GM18520 (cell line): ENCODE results near the gene SC5D.
A peak's percentile ranks its signal among the peaks of the same experiment; 100 is the strongest.

Source experiments
- ATAC-seq: cut with Tn5 transposase; IDR thresholded peaks from one replicate; pipeline ENCODE4 v1.9.1; 2021; ENCODE audit not compliant: unreplicated experiment

The SC5D gene

GRCh38 chr11:121292495-121293287 is at the start of gene SC5D:
SC5D (plus strand) TSS chr11:121292771; CDS start chr11:121303376, 10,605 bp downstream.
- ATAC-seq, result peak; percentile 97

- no peak for ATAC-seq
These were observed 47.7 kb upstream of the SC5D start for GRCh38 chr11:121244884-121245283.

GRCh38 chr11:121246021-121246768 is 46.4 kb upstream of the SC5D start:
- no peak for ATAC-seq

- ATAC-seq, result no peak
These were observed 45.9 kb upstream of the SC5D start for GRCh38 chr11:121246769-121247035.

GRCh38 chr11:121248496-121248895 is 44.1 kb upstream of the SC5D start:
- ATAC-seq, result no peak

- no peak for ATAC-seq
These were observed 43.4 kb upstream of the SC5D start for GRCh38 chr11:121249039-121249663.

GRCh38 chr11:121250843-121251242 is 41.7 kb upstream of the SC5D start:
- ATAC-seq, result no peak

GRCh38 chr11:121253951-121254350 is 38.6 kb upstream of the SC5D start:
- ATAC-seq, result no peak

GRCh38 chr11:121254756-121255155 is 37.8 kb upstream of the SC5D start:
- ATAC-seq, result no peak

- no peak for ATAC-seq
These were observed 37.0 kb upstream of the SC5D start for GRCh38 chr11:121255473-121256125.

GRCh38 chr11:121257289-121257688 is 35.3 kb upstream of the SC5D start:
- no peak for ATAC-seq

- ATAC-seq, result no peak
These were observed 34.6 kb upstream of the SC5D start for GRCh38 chr11:121257976-121258375.

- no peak for ATAC-seq
These were observed 27.0 kb upstream of the SC5D start for GRCh38 chr11:121265586-121265985.

GRCh38 chr11:121268581-121268980 is 24.0 kb upstream of the SC5D start:
- ATAC-seq, result no peak

- ATAC-seq, result no peak
These were observed 22.4 kb upstream of the SC5D start for GRCh38 chr11:121270001-121270678.

GRCh38 chr11:121274332-121274991 is 18.1 kb upstream of the SC5D start:
- no peak for ATAC-seq

GRCh38 chr11:121281698-121282097 is 10.9 kb upstream of the SC5D start:
- no peak for ATAC-seq

- ATAC-seq, result no peak
These were observed 10.2 kb upstream of the SC5D start for GRCh38 chr11:121282386-121282785.

- ATAC-seq, result no peak
These were observed 9.6 kb upstream of the SC5D start for GRCh38 chr11:121282886-121283502.

GRCh38 chr11:121291319-121291718 is 1.3 kb upstream of the SC5D start:
- no peak for ATAC-seq
